ENCODE results near the gene PKN1. TPM values are rescaled to one million over a fixed set of nuclear protein-coding genes. Genes with fewer than 3 reads are reported as not detected.

PKN1 gene
- total and polyA plus RNA-seq, 4 donors = 38.7 to 112 (median 87.2) TPM

DNA sequence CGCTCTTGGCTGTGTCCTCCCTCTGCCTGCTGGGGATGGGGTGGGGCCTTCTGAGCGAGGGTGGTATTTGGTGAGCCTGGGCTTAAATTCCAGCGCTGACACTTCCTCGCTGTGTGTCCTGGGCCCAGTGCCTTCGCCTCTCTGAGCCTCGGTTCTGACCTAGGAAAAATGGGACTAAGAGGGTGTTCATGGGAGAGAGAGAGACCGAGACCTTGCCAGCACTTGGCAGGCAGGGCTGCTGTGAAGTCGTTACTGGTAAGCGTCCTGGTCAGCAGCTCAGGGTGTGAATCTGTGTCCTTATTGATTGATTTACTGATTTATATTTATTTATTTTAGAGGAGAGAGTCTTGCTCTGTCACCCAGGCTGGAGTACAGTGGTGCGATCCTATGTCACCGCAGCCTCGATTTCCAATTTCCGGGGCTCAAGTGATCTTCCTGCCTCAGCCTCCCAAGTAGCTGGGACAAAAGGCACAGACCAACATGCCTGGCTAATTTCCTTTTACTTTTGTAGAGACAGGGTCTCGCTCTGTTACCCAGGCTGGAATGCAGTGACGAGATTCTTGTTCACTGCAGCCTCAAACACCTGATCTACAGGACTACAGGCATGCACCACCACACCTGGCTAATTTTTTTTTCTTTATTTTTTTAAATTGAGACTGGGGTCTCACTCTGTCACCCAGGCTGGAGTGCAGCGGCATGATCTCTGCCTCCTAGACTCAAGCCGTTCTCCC lies 2.4 kb downstream of the PKN1 start:
- Histone ChIP-seq H3K9me3 (ENCODE audit: control insufficient read depth, low read length) (no peaks in the 10 kb centered on the region), H3K27ac (ENCODE audit: low read depth in 1 of 2, low read length in 2 of 2) (peak overlapping the region in 1 of 2 donors; percentile 48), H3K27me3 (ENCODE audit: control insufficient read depth in 1 of 2, insufficient read depth in 2 of 2, low read length in 1 of 2) (no peaks in the 10 kb centered on the region), H3K4me1 (ENCODE audit: control insufficient read depth in 1 of 2, insufficient read depth in 2 of 2, low read length in 2 of 2) (no peaks in the 10 kb centered on the region), H3K36me3 (ENCODE audit: control insufficient read depth in 1 of 2, insufficient read depth in 2 of 2, low read length in 1 of 2) (no peaks in the 10 kb centered on the region), H3K4me3 (ENCODE audit: low read length in 2 of 2) (no peak overlapping the region)
- DNase-seq (no peak), ATAC-seq (ENCODE audit: low FRiP score) (no peak)
- 61 to 68% methylated on average over 17 of the region's 17 CpGs for WGBS, 2 donors
- intact Hi-C loops (cut with DNase I) = no loop called here

DNA sequence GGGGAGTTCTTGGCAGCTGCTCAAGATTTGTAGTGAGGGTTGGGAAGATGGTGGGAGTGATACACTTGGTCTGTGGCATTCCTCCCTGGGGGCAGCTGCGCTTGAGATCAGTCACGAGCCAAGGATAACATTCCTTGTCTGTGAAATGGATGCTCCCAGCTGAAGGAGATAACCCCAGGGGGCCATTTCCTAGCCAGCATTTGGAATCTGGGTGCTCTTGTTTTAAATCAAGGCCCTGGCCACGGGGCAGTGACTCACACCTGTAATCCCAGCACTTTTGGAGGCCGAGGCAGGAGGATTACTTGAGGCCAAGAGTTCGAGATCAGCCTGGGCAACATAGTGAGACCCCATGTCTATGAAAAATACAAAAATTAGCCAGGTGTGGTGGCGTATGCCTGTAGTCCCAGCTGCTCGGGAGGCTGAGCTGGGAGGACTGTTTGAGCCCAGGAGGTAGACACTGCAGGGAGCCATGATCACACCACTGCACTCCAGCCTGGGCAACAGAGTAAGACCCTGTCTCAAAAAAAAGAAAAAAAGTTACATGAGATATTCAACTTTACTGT lies 4.6 kb downstream of the PKN1 start:
- no peak for ATAC-seq (ENCODE audit: low FRiP score)
- Histone ChIP-seq H3K4me1 (ENCODE audit: control insufficient read depth in 1 of 2, insufficient read depth in 2 of 2, low read length in 2 of 2) (no peaks in the 10 kb centered on the region), H3K9me3 (ENCODE audit: control insufficient read depth, low read length) (no peaks in the 10 kb centered on the region), H3K4me3 (ENCODE audit: low read length in 2 of 2) (no peak overlapping the region), H3K27ac (ENCODE audit: low read depth in 1 of 2, low read length in 2 of 2) (no peak overlapping the region), H3K36me3 (ENCODE audit: control insufficient read depth in 1 of 2, insufficient read depth in 2 of 2, low read length in 1 of 2) (peaks cover 0 to 4% of the 10 kb centered on the region in 2 donors), H3K27me3 (ENCODE audit: control insufficient read depth in 1 of 2, insufficient read depth in 2 of 2, low read length in 1 of 2) (no peaks in the 10 kb centered on the region)
- intact Hi-C loops (cut with DNase I) = no loop called here
- no peak for DNase-seq
- WGBS, 2 donors = 86 to 87% methylated on average over 7 of the region's 7 CpGs

DNA sequence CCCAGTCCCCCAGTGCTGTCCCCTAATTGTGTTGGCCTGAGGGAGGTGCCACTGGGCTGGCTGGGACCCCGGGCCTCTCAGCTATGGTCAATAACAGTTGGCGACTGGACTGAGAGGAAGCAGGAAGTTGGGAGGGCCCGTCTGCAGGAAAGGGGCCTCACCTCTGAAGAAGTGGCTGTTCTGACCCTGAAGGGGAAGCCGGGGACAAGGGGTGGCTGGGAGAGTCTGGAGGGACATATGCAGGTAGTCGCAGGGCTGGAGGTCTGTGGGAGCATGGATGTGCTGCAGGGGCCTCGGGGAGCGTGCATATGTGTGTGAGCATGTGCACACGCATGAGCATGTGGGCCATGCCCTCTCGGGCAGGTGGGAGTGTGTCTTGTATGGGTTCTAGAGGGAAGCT lies 5.9 kb downstream of the PKN1 start:
- Histone ChIP-seq H3K36me3 (ENCODE audit: control insufficient read depth in 1 of 2, insufficient read depth in 2 of 2, low read length in 1 of 2) (peaks cover 2 to 12% of the 10 kb centered on the region in 2 donors), H3K4me1 (ENCODE audit: control insufficient read depth in 1 of 2, insufficient read depth in 2 of 2, low read length in 2 of 2) (no peaks in the 10 kb centered on the region), H3K27ac (ENCODE audit: low read depth in 1 of 2, low read length in 2 of 2) (no peak overlapping the region), H3K4me3 (ENCODE audit: low read length in 2 of 2) (no peak overlapping the region), H3K9me3 (ENCODE audit: control insufficient read depth, low read length) (no peaks in the 10 kb centered on the region), H3K27me3 (ENCODE audit: control insufficient read depth in 1 of 2, insufficient read depth in 2 of 2, low read length in 1 of 2) (no peaks in the 10 kb centered on the region)
- no peak for ATAC-seq (ENCODE audit: low FRiP score)
- 70 to 74% methylated on average over 9 of the region's 9 CpGs for WGBS, 2 donors
- intact Hi-C loops (cut with DNase I) = no loop called here
- no peak for DNase-seq

DNA sequence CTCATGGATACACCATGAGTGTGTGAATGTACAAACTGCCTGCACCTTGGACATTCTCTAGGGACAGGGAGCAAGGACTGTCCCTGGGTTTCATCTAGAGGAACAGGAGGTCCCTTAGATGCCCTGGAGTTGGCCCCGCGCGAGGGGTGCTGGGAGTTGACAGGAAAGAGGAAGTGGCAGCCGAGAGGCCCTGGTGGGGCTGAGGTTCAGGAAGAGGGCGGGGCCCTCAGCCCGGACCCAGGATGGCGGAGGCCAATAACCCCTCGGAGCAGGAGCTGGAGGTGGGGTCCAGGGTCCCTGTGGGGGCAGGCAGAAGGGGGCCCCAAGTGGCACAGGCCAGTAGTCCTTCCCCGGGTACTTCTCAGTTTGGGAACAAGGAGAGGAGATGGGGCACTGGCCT lies 6.9 kb downstream of the PKN1 start:
- no peaks in the 10 kb centered on the region for H3K9me3 ChIP-seq (ENCODE audit: control insufficient read depth, low read length)
- ATAC-seq (ENCODE audit: low FRiP score) (peak; percentile 46), DNase-seq (peak; percentile 86 to 91)
- no peak overlapping the region for H3K4me3 ChIP-seq (ENCODE audit: low read length in 2 of 2)
- H3K27me3 ChIP-seq (ENCODE audit: control insufficient read depth in 1 of 2, insufficient read depth in 2 of 2, low read length in 1 of 2) = no peaks in the 10 kb centered on the region
- intact Hi-C loops (cut with DNase I) = no loop called here
- H3K4me1 ChIP-seq (ENCODE audit: control insufficient read depth in 1 of 2, insufficient read depth in 2 of 2, low read length in 2 of 2) = no peaks in the 10 kb centered on the region
- peaks cover 6 to 14% of the 10 kb centered on the region in 2 donors for H3K36me3 ChIP-seq (ENCODE audit: control insufficient read depth in 1 of 2, insufficient read depth in 2 of 2, low read length in 1 of 2)
- H3K27ac ChIP-seq (ENCODE audit: low read depth in 1 of 2, low read length in 2 of 2) = no peak overlapping the region
- 56 to 59% methylated on average over 9 of the region's 9 CpGs for WGBS, 2 donors

DNA sequence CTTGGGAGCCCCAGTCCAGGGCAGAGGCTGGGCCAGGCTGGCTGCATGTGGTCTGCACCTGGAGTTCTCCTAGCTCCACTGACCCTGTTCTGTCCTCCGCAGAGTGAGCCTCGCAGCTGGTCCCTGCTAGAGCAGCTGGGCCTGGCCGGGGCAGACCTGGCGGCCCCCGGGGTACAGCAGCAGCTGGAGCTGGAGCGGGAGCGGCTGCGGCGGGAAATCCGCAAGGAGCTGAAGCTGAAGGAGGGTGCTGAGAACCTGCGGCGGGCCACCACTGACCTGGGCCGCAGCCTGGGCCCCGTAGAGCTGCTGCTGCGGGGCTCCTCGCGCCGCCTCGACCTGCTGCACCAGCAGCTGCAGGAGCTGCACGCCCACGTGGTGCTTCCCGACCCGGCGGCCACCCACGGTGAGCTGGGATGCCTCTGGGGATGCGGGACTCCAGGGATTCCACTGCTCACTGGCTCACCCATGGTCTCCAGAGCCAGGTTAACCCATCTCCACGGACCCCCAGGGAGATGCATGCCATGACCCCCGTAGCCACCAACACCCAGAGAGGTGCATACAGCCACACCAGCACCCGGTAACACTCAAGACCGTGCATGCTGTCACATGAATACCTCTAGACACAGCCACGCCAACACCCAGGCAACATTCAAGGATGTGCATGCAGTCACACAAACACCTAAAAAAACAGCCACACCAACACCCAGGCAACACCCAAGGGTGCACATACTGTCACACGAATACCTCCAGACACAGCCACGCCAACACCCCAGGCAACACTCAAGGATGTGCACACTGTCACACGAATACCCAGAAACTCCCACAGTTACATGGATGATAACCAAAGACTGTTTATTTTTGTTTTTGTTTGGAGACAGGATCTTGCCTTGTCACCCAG lies 8.2 kb downstream of the PKN1 start:
- Histone ChIP-seq H3K27ac (ENCODE audit: low read depth in 1 of 2, low read length in 2 of 2) (no peak overlapping the region), H3K36me3 (ENCODE audit: control insufficient read depth in 1 of 2, insufficient read depth in 2 of 2, low read length in 1 of 2) (peaks cover 6 to 16% of the 10 kb centered on the region in 2 donors), H3K27me3 (ENCODE audit: control insufficient read depth in 1 of 2, insufficient read depth in 2 of 2, low read length in 1 of 2) (no peaks in the 10 kb centered on the region), H3K9me3 (ENCODE audit: control insufficient read depth, low read length) (no peaks in the 10 kb centered on the region), H3K4me1 (ENCODE audit: control insufficient read depth in 1 of 2, insufficient read depth in 2 of 2, low read length in 2 of 2) (no peaks in the 10 kb centered on the region), H3K4me3 (ENCODE audit: low read length in 2 of 2) (no peak overlapping the region)
- DNase-seq (no peak), ATAC-seq (ENCODE audit: low FRiP score) (no peak)
- intact Hi-C loops (cut with DNase I) = no loop called here
- WGBS, 2 donors = 86 to 89% methylated on average over 34 of the region's 34 CpGs

DNA sequence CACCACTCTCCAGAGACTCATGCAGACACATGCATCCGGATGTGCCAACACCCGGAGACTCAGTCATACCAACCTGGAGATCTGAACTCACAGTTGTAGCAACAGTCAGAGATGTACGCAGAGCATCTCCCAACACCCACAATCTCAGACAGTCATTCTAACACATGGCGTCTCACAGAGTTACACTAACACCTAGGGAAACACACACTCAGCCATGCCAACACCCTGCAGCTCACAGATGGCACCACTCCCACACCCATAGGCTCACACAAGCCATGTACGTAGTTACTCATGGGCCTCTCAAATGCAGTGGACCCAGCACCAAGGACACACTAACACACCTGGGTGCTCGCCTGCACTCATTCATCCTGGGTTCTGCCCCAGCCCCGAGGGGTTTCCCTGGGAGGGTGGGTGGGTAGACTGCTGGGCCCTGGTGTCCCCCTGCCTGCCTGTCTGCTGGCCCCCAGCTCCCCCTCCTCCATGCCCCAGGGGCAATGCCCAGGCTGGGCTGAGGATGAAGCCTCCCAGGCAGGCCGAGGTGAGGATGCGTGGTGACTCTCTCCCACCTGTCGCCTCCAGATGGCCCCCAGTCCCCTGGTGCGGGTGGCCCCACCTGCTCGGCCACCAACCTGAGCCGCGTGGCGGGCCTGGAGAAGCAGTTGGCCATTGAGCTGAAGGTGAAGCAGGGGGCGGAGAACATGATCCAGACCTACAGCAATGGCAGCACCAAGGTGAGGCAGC lies 10.0 kb downstream of the PKN1 start:
- H3K4me3 ChIP-seq (ENCODE audit: low read length in 2 of 2) = no peak overlapping the region
- no peaks in the 10 kb centered on the region for H3K27me3 ChIP-seq (ENCODE audit: control insufficient read depth in 1 of 2, insufficient read depth in 2 of 2, low read length in 1 of 2)
- no peak for ATAC-seq (ENCODE audit: low FRiP score)
- no peak overlapping the region for H3K27ac ChIP-seq (ENCODE audit: low read depth in 1 of 2, low read length in 2 of 2)
- DNase-seq = no peak
- H3K9me3 ChIP-seq (ENCODE audit: control insufficient read depth, low read length) = no peaks in the 10 kb centered on the region
- 93 to 95% methylated on average over 16 of the region's 16 CpGs for WGBS, 2 donors
- peaks cover 6 to 18% of the 10 kb centered on the region in 2 donors for H3K36me3 ChIP-seq (ENCODE audit: control insufficient read depth in 1 of 2, insufficient read depth in 2 of 2, low read length in 1 of 2)
- H3K4me1 ChIP-seq (ENCODE audit: control insufficient read depth in 1 of 2, insufficient read depth in 2 of 2, low read length in 2 of 2) = no peaks in the 10 kb centered on the region
- intact Hi-C loops (cut with DNase I) = no loop called here

DNA sequence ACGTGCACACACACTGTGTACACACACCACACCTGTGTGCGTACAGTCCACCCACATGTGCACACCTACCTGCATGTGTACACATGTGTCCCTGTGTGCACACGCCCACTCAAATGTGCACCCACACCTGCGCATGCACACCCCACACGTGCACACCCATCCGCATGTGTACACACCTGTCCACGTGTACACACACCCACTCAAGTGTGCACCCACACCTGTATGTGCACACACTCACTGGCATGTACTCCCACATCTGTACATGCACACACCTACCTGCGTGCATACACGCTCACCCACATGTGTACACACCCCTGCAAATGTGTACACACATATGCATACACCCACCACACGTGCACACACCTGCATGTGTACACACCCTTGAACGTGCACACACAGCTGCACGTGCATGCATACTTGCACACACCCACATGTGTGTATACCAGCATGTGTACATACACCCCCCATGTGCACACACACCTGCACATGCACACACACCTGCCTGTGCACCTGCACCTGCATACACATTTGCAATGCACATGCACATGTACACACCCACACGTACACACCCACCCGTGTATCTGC lies 10.6 kb downstream of the PKN1 start:
- no peak for ATAC-seq (ENCODE audit: low FRiP score)

More for the DNA sequence above, 10.6 kb downstream of the PKN1 start:
- Histone ChIP-seq H3K36me3 (ENCODE audit: control insufficient read depth in 1 of 2, insufficient read depth in 2 of 2, low read length in 1 of 2) (peaks cover 6 to 22% of the 10 kb centered on the region in 2 donors), H3K27me3 (ENCODE audit: control insufficient read depth in 1 of 2, insufficient read depth in 2 of 2, low read length in 1 of 2) (no peaks in the 10 kb centered on the region), H3K4me1 (ENCODE audit: control insufficient read depth in 1 of 2, insufficient read depth in 2 of 2, low read length in 2 of 2) (no peaks in the 10 kb centered on the region), H3K9me3 (ENCODE audit: control insufficient read depth, low read length) (no peaks in the 10 kb centered on the region), H3K4me3 (ENCODE audit: low read length in 2 of 2) (no peak overlapping the region), H3K27ac (ENCODE audit: low read depth in 1 of 2, low read length in 2 of 2) (no peak overlapping the region)
- intact Hi-C loops (cut with DNase I) = no loop called here
- 90 to 92% methylated on average over 14 of the region's 14 CpGs for WGBS, 2 donors
- DNase-seq = no peak

All from aorta (tissue), 5 donors.